H1 (cell line): ENCODE data around the gene CD52. TPM values are rescaled to one million over a fixed set of nuclear protein-coding genes. Genes with fewer than 3 reads are reported as not detected.

Experiments
- CTCF ChIA-PET: fragments of 300-600 bp; sonication (Branson Sonifier 250); formaldehyde crosslinking; loops from one replicate; lab custom pipeline; 2021; ENCODE audit not compliant: partially characterized antibody; lab: Charles Lee
- POLR2A ChIA-PET: fragments of 300-600 bp; sonication (Branson Sonifier 250); formaldehyde crosslinking; loops from one replicate; lab custom pipeline; 2021; ENCODE audit warnings: inconsistent platforms; ENCODE audit not compliant: partially characterized antibody; lab: Charles Lee
- DNase-seq, 2 experiments: peaks; one replicate each; pipeline versions ENCODE4 v3.0.0 to v3.0.0-alpha.2; 2010 to 2022; ENCODE audit warnings: low spot score in 2 of 2, low read depth in 1 of 2, mixed read lengths in 1 of 2
- FAIRE-seq: peaks from 2 replicates; lab custom pipeline; 2011; peaks lifted over from hg19 to GRCh38; lab: Jason Lieb, UNC
- H2AFZ ChIP-seq: 2 replicates; pipeline ENCODE4 v1.8.1; 2012; ENCODE audit warnings: low read length, inconsistent platforms
- H2AK5ac ChIP-seq: 2 replicates; pipeline ENCODE4 v1.6.1; 2013; ENCODE audit warnings: low read depth, low read length
- H2BK120ac ChIP-seq: replicated peaks from 2 replicates; pipeline ENCODE3; 2013; ENCODE audit warnings: low read depth, low read length, inconsistent platforms
- H2BK12ac ChIP-seq: 2 replicates; pipeline ENCODE4 v1.6.1; 2013; ENCODE audit warnings: low read depth, low read length
- H2BK15ac ChIP-seq: 2 replicates; pipeline ENCODE4 v1.6.1; 2013; ENCODE audit warnings: low read length
- H2BK20ac ChIP-seq: 2 replicates; pipeline ENCODE4 v1.6.1; 2013; ENCODE audit warnings: low read length
- H2BK5ac ChIP-seq: 2 replicates; pipeline ENCODE4 v1.6.1; 2013; ENCODE audit warnings: low read depth, low read length
- H3K14ac ChIP-seq: 2 replicates; pipeline ENCODE4 v1.6.1; 2013; ENCODE audit warnings: inconsistent platforms; ENCODE audit not compliant: insufficient read length
- H3K18ac ChIP-seq: 2 replicates; pipeline ENCODE4 v1.6.1; 2013; ENCODE audit warnings: low read length; ENCODE audit errors: extremely low read depth
- H3K23ac ChIP-seq: 2 replicates; pipeline ENCODE4 v1.6.1; 2013; ENCODE audit warnings: inconsistent platforms; ENCODE audit not compliant: insufficient read length
- H3K23me2 ChIP-seq: 2 replicates; pipeline ENCODE4 v1.6.1; 2013; ENCODE audit warnings: low read depth, low read length
- H3K27ac ChIP-seq: 2 replicates; pipeline ENCODE4 v1.6.1; 2011; ENCODE audit warnings: low read depth, low read length, inconsistent platforms
- H3K27me3 ChIP-seq, 4 experiments: replicated peaks in 1 of 4; 1 replicate in 1 of 4; 2 replicates in 3 of 4; pipeline versions ENCODE4 v1.6.1 to v1.8.1; 2011 to 2013; ENCODE audit warnings: low read length in 3 of 4, mild to moderate bottlenecking in 3 of 4, inconsistent platforms in 2 of 4, mixed read lengths in 2 of 4, moderate library complexity in 1 of 4; ENCODE audit not compliant: control insufficient read depth in 3 of 4, insufficient read depth in 3 of 4; ENCODE audit errors: extremely low read depth in 1 of 4
- H3K36me3 ChIP-seq, 4 experiments: 2 replicates each; pipeline versions ENCODE4 v1.6.1 to v1.8.1; 2011 to 2013; ENCODE audit warnings: mild to moderate bottlenecking in 4 of 4, low read length in 3 of 4, moderate library complexity in 2 of 4, control low read depth in 1 of 4, inconsistent platforms in 1 of 4; ENCODE audit not compliant: insufficient read depth in 4 of 4, control insufficient read depth in 2 of 4
- H3K4ac ChIP-seq: replicated peaks from 2 replicates; pipeline ENCODE3; 2013; ENCODE audit warnings: low read length, low read depth, mixed read lengths, inconsistent platforms; ENCODE audit not compliant: insufficient read length
- H3K4me1 ChIP-seq, 4 experiments: replicated peaks in 1 of 4; 1 replicate in 1 of 4; 2 replicates in 3 of 4; pipeline versions ENCODE4 v1.6.1 to v1.8.1; 2011 to 2013; ENCODE audit warnings: low read length in 3 of 4, inconsistent platforms in 2 of 4, mixed read lengths in 1 of 4; ENCODE audit not compliant: insufficient read depth in 4 of 4, control insufficient read depth in 3 of 4
- H3K4me2 ChIP-seq, 2 experiments: 2 replicates each; pipeline versions ENCODE4 v1.6.1 to v1.8.1; 2011 to 2013; ENCODE audit warnings: low read depth in 2 of 2, low read length in 2 of 2, control low read depth in 1 of 2, inconsistent platforms in 1 of 2, mild to moderate bottlenecking in 1 of 2; ENCODE audit not compliant: insufficient read depth in 1 of 2
- H3K4me3 ChIP-seq, 4 experiments: fragments of 200-600, 300-600 bp in 1 of 4; sonication (generic), shearing (Covaris generic), sonication (Bioruptor Twin) in 1 of 4; 2 replicates each; pipeline versions ENCODE4 v1.5.1 to v1.8.1; 2011 to 2016; ENCODE audit warnings: low read length in 4 of 4, low read depth in 3 of 4, control low read depth in 2 of 4, inconsistent platforms in 2 of 4, mild to moderate bottlenecking in 2 of 4, mixed read lengths in 1 of 4, moderate library complexity in 1 of 4; ENCODE audit not compliant: insufficient read depth in 2 of 4; ENCODE audit errors: extremely low read depth in 1 of 4
- H3K56ac ChIP-seq: replicated peaks from 2 replicates; pipeline ENCODE3; 2013; ENCODE audit warnings: low read depth, mild to moderate bottlenecking, mixed read lengths, low read length, inconsistent platforms; ENCODE audit not compliant: insufficient read length
- H3K79me1 ChIP-seq: 2 replicates; pipeline ENCODE4 v1.6.1; 2013; ENCODE audit warnings: low read depth, low read length, control low read depth
- H3K79me2 ChIP-seq, 2 experiments: 2 replicates each; pipeline versions ENCODE4 v1.6.1 to v1.8.1; 2012 to 2013; ENCODE audit warnings: low read length in 2 of 2, mild to moderate bottlenecking in 2 of 2, inconsistent platforms in 1 of 2; ENCODE audit not compliant: insufficient read depth in 2 of 2, control insufficient read depth in 1 of 2
- H3K9ac ChIP-seq, 4 experiments: replicated peaks in 1 of 4; 1 replicate in 1 of 4; 2 replicates in 3 of 4; pipeline versions ENCODE4 v1.6.1 to v1.8.1; 2011 to 2013; ENCODE audit warnings: low read depth in 3 of 4, low read length in 3 of 4, control low read depth in 2 of 4, mild to moderate bottlenecking in 2 of 4, moderate library complexity in 2 of 4, inconsistent platforms in 1 of 4; ENCODE audit errors: extremely low read depth in 1 of 4
- H3K9me3 ChIP-seq, 2 experiments: 2 replicates each; pipeline versions ENCODE4 v1.6.1 to v1.8.1; 2012 to 2013; ENCODE audit warnings: mild to moderate bottlenecking in 2 of 2, moderate library complexity in 2 of 2, control low read depth in 1 of 2, inconsistent platforms in 1 of 2, low read depth in 1 of 2, low read length in 1 of 2, mixed read lengths in 1 of 2; ENCODE audit not compliant: insufficient read depth in 2 of 2
- H4K20me1 ChIP-seq, 2 experiments: replicated peaks in 1 of 2; 2 replicates each; pipeline versions ENCODE3 to v1.8.1; 2011 to 2013; ENCODE audit warnings: inconsistent platforms in 2 of 2, low read length in 2 of 2, mild to moderate bottlenecking in 1 of 2; ENCODE audit not compliant: insufficient read depth in 2 of 2, control insufficient read depth in 1 of 2
- H4K5ac ChIP-seq: 2 replicates; pipeline ENCODE4 v1.6.1; 2013; ENCODE audit warnings: low read length, low read depth, mixed read lengths, inconsistent platforms; ENCODE audit not compliant: insufficient read length
- H4K8ac ChIP-seq: 2 replicates; pipeline ENCODE4 v1.8.0; 2013; ENCODE audit warnings: mild to moderate bottlenecking, moderate library complexity, low read length, inconsistent platforms; ENCODE audit not compliant: insufficient read depth; ENCODE audit errors: extremely low read depth
- H4K91ac ChIP-seq: replicated peaks from 2 replicates; pipeline ENCODE3; 2013; ENCODE audit warnings: low read length, mixed read lengths, inconsistent platforms; ENCODE audit not compliant: insufficient read length
- EP300 ChIP-seq, 2 experiments: IDR thresholded peaks; 1 replicate in 1 of 2; 2 replicates in 1 of 2; pipeline ENCODE4 v1.6.1; 2011 to 2012; ENCODE audit warnings: low read depth in 2 of 2, low read length in 2 of 2, mild to moderate bottlenecking in 2 of 2, borderline replicate concordance in 1 of 2, inconsistent platforms in 1 of 2, moderate library complexity in 1 of 2
- GTF2F1 ChIP-seq: IDR thresholded peaks from 2 replicates; pipeline ENCODE4 v1.6.1; 2012; ENCODE audit warnings: low read depth, low read length, improper control_type of control experiment, borderline replicate concordance
- POLR2A ChIP-seq, 2 experiments: IDR thresholded peaks; 1 replicate in 1 of 2; 2 replicates in 1 of 2; pipeline ENCODE4 v1.6.1; 2011; ENCODE audit warnings: low read depth in 2 of 2, low read length in 2 of 2, mild to moderate bottlenecking in 2 of 2; ENCODE audit errors: control extremely low read depth in 1 of 2
- SIN3A ChIP-seq, 2 experiments: IDR thresholded peaks in 1 of 2; conservative IDR thresholded peaks in 1 of 2; 2 replicates each; pipeline ENCODE4 v1.6.1; 2011 to 2012; ENCODE audit warnings: low read length in 2 of 2, improper control_type of control experiment in 1 of 2, low read depth in 1 of 2, mild to moderate bottlenecking in 1 of 2
- TBP ChIP-seq: IDR thresholded peaks from 2 replicates; pipeline ENCODE4 v1.6.1; 2011; ENCODE audit warnings: low read depth, low read length, improper control_type of control experiment
- WGBS, 2 experiments: shearing (Covaris generic) in 1 of 2; methylation state at CpG; one replicate each; pipeline versions ENCODE4 v1.1.6 to v1.1.7; 2013 to 2015; ENCODE audit warnings: low lambda C conversion rate in 2 of 2, mixed read lengths in 2 of 2, inconsistent platforms in 1 of 2, low coverage in 1 of 2, missing lambda C conversion rate in 1 of 2; ENCODE audit not compliant: insufficient replicate concordance in 2 of 2, insufficient coverage in 1 of 2, insufficient read length in 1 of 2; ENCODE audit errors: extremely low coverage in 1 of 2, missing lambda C conversion rate in 1 of 2; 5-methylcytosine and 5-hydroxymethylcytosine counted together
- polyA plus RNA-seq, 7 experiments: library from polyadenylated mRNA; depleted of rRNA in 3 of 7; stranded (reverse) in 5 of 7; unstranded in 2 of 7; fragments of >200 nt in 5 of 7; fragments of 200-250 nt in 2 of 7; gene quantifications; 1 replicate in 5 of 7; 2 replicates in 1 of 7; 4 replicates in 1 of 7; pipeline versions ENCODE4 v1.2.1 to v1.2.3, GENCODE V29; 2011 to 2013; ENCODE audit warnings: missing spikeins in 2 of 7, mixed read lengths in 2 of 7
- total RNA-seq: library from RNA; stranded (reverse); fragmentation: NEBNext Ultra II Directional; extraction: Animal tissue kit (Norgen Biotek cat#: 25700); gene quantifications from 2 replicates; pipeline ENCODE4 v1.2.1, GENCODE V29; 2021
- TF ChIP-seq, protein P1 (sequence below): IDR thresholded peaks from 2 replicates; pipeline ENCODE4 v1.6.1; 2012; ENCODE audit warnings: inconsistent platforms

CD52 gene
- total and polyA plus RNA-seq, 2 of the 8 experiments (the other 6 are each of a cell fraction or from before 2014, with no cell fraction given): 2.4 to 3.1 TPM

DNA sequence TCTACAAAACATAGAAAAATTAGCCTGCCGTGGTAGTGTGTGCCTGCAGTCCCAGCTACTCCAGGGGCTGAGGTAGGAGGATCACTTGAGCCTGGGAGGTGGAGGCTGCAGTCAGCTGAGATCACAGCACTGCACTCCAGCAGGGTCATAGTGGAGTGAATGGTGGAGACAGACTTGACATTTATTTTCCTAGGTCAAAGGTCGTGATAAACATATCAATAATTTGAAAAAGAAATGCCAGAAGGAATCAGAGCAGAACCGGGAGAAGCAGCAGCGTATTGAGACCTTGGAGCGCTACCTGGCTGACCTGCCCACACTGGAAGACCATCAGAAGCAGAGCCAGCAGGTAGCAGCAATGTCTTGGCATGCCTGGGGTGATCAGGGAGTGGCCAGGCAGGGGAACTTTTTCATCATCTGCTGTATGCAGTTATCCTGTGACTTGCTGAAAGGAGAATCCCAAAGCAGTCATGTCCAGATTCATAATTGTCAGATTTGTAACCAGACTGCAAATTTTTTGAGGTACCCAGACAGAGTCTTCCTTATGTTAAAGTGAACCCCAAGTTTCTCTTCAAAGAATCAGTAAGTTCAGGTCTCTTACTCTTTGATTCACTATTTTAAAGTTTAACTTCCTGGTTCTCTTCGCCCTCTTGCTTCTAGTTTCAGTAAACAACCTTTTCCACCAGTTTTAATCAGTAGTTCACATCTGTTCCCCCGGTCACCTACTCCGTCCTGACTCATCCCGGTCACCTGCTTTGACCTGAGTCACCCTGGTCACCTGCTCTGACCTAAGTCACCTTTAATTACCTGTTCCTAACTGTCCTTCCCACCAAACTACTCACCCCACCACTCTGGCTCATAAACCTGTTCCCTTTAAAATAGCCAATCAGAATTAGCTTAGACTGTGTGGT lies 49.2 kb upstream of the CD52 start:
- no peak overlapping the region for H2AK5ac ChIP-seq
- CTCF ChIA-PET: interaction anchor here (0.7 to 1.1 kb wide), 4 partner anchors 9 to 78 kb away, joined by 3 read pairs; partner anchors contain the start of genes CATSPER4 and SH3BGRL3
- no peaks in the 10 kb centered on the region for H3K27me3 ChIP-seq
- DNase-seq: no peak
- H2BK12ac ChIP-seq: no peak overlapping the region
- H3K56ac ChIP-seq: no peak overlapping the region
- H3K36me3 ChIP-seq: peaks cover 20 to 54% (median 43%) of the 10 kb centered on the region in 4 experiments
- POLR2A ChIA-PET: interaction anchor here (1.4 to 2.0 kb wide), 2 partner anchors 11 to 12 kb away, joined by 3 to 5 read pairs; no protein-coding TSS in a partner anchor
- peaks cover 2 to 5% of the 10 kb centered on the region in 2 experiments for H4K20me1 ChIP-seq
- no peak overlapping the region for H3K23ac ChIP-seq
- H3K14ac ChIP-seq: no peak overlapping the region
- H4K8ac ChIP-seq: no peak overlapping the region
- H3K4ac ChIP-seq: no peak overlapping the region
- no peak overlapping the region for H3K27ac ChIP-seq
- no peak overlapping the region for H2BK20ac ChIP-seq
- H2BK5ac ChIP-seq: no peak overlapping the region
- WGBS, 2 experiments: 90% methylated on average over 9 of the region's 9 CpGs; no CpG with 5 or more reads in 1 of the 2 experiments
- no peak overlapping the region for H3K4me3 ChIP-seq
- H3K79me1 ChIP-seq: no peaks in the 10 kb centered on the region
- TF ChIP-seq TBP (no peak), GTF2F1 (no peak), EP300 (IDR thresholded peaks at IDR 0.05; ENCODE audit: borderline replicate concordance in 1 of 2, low read depth in 2 of 2, low read length in 2 of 2) (no peak), POLR2A (IDR thresholded peaks at IDR 0.05; ENCODE audit: control extremely low read depth in 1 of 2, low read depth in 2 of 2, low read length in 2 of 2) (no peak), SIN3A (conservative IDR thresholded peaks at IDR 0.05 in 1 of 2, IDR thresholded peaks at IDR 0.05 in 1 of 2; ENCODE audit: low read depth in 1 of 2, low read length in 2 of 2) (no peak)
- TF ChIP-seq, protein P1, sequence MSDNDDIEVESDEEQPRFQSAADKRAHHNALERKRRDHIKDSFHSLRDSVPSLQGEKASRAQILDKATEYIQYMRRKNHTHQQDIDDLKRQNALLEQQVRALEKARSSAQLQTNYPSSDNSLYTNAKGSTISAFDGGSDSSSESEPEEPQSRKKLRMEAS: no peak
- H3K4me1 ChIP-seq: no peaks in the 10 kb centered on the region
- no peak overlapping the region for H4K5ac ChIP-seq
- no peak overlapping the region for H2BK15ac ChIP-seq
- H4K91ac ChIP-seq: no peak overlapping the region
- no peaks in the 10 kb centered on the region for H3K23me2 ChIP-seq
- H2BK120ac ChIP-seq: no peak overlapping the region
- no peak for FAIRE-seq
- H3K9ac ChIP-seq: no peak overlapping the region
- H3K4me2 ChIP-seq: no peak overlapping the region
- no peaks in the 10 kb centered on the region for H3K79me2 ChIP-seq
- H3K18ac ChIP-seq: no peak overlapping the region
- no peaks in the 10 kb centered on the region for H3K9me3 ChIP-seq
- no peak overlapping the region for H2AFZ ChIP-seq
